Type B pancreatic cell (in vitro differentiated cells): ENCODE data around the gene SMARCE1. TPM values are rescaled to one million over a fixed set of nuclear protein-coding genes. Genes with fewer than 3 reads are reported as not detected.

ENCODE experiments used
- DNase-seq: peaks from one replicate; pipeline ENCODE4 v3.0.0; 2021; ENCODE audit warnings: mixed read lengths; ENCODE audit not compliant: unreplicated experiment; ENCODE audit errors: extremely low spot score
- H3K27ac Mint-ChIP-seq: 2 replicates; pipeline ENCODE4 v1.8.0; 2021; ENCODE audit warnings: mild to moderate bottlenecking, mixed read lengths
- H3K27me3 Mint-ChIP-seq: 2 replicates; pipeline ENCODE4 v1.8.0; 2021; ENCODE audit warnings: mixed read lengths
- H3K36me3 Mint-ChIP-seq: 2 replicates; pipeline ENCODE4 v1.8.0; 2021; ENCODE audit warnings: mixed read lengths
- H3K4me1 Mint-ChIP-seq: one replicate; pipeline ENCODE4 v1.8.0; 2021; ENCODE audit warnings: mixed read lengths; ENCODE audit not compliant: unreplicated experiment
- H3K4me3 Mint-ChIP-seq: 2 replicates; pipeline ENCODE4 v1.8.0; 2021; ENCODE audit warnings: mild to moderate bottlenecking, mixed read lengths
- H3K9me3 Mint-ChIP-seq: 2 replicates; pipeline ENCODE4 v1.8.0; 2021; ENCODE audit warnings: mixed read lengths
- total RNA-seq: library from RNA; stranded (reverse); gene quantifications from 2 replicates; pipeline ENCODE4 v1.2.1, GENCODE V29; 2021; ENCODE audit warnings: low replicate concordance
- TF ChIP-seq, protein P1 (sequence below): fragments of 200-600 bp; sonication (generic); conservative IDR thresholded peaks from 2 replicates; pipeline ENCODE4 v1.5.0; 2021; ENCODE audit warnings: antibody characterized with exemption, mild to moderate bottlenecking

SMARCE1 gene
- total RNA-seq, 1 donor from 2014 or later, result 171 TPM

DNA sequence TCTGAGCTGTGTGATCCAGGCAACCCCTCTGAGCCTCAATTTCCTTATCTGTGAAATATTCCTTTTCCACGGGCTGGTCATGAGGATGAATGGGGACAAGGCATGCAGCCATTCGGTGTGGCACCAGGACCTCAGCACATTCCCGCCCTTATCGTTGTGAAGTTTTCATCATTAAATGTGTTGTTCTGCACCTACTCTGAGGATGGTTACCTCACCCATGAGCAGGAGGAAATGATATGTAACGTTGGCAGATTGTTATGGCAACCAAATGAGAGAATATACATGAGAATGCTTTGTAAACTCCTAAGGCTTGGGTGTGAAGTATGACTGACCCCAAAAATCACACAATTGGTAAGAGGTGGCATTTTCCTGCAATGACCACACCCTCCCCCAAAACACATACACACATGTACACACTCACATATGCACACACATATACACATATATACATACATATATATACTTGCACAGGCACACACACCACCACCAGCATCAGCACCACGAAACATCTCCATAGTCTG lies 39.5 kb downstream of the SMARCE1 start:
- no peak for DNase-seq
- Mint-ChIP-seq H3K27ac (peak overlapping the region; percentile 51), H3K4me3 (no peak overlapping the region), H3K4me1 (no peaks in the 10 kb centered on the region), H3K9me3 (no peaks in the 10 kb centered on the region), H3K36me3 (no peaks in the 10 kb centered on the region), H3K27me3 (peaks cover 11% of the 10 kb centered on the region)
- TF ChIP-seq, protein P1, sequence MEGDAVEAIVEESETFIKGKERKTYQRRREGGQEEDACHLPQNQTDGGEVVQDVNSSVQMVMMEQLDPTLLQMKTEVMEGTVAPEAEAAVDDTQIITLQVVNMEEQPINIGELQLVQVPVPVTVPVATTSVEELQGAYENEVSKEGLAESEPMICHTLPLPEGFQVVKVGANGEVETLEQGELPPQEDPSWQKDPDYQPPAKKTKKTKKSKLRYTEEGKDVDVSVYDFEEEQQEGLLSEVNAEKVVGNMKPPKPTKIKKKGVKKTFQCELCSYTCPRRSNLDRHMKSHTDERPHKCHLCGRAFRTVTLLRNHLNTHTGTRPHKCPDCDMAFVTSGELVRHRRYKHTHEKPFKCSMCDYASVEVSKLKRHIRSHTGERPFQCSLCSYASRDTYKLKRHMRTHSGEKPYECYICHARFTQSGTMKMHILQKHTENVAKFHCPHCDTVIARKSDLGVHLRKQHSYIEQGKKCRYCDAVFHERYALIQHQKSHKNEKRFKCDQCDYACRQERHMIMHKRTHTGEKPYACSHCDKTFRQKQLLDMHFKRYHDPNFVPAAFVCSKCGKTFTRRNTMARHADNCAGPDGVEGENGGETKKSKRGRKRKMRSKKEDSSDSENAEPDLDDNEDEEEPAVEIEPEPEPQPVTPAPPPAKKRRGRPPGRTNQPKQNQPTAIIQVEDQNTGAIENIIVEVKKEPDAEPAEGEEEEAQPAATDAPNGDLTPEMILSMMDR, result no peak

DNA sequence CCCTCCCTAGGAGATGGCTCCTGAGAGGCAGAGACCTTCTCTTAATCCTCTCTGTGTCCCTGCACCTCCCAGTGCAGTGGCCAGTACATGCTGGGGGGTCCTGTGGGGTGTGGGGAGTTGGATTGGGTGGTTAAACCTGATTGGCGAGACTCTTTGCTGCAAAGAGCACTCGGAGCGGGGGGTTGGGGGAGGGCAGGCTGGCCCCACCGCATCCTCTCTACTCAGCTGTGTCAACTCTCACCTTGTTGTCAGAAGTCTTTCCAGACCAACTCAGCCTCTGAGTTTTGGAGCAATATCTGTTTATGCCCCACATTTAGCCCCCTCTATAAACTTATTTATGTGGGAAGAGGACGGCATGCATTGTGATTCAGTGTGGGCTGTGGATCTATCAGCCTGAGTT lies 40.0 kb downstream of the SMARCE1 start:
- no peaks in the 10 kb centered on the region for H3K4me1 Mint-ChIP-seq
- peaks cover 10% of the 10 kb centered on the region for H3K27me3 Mint-ChIP-seq
- no peaks in the 10 kb centered on the region for H3K9me3 Mint-ChIP-seq
- no peak overlapping the region for H3K4me3 Mint-ChIP-seq
- no peaks in the 10 kb centered on the region for H3K36me3 Mint-ChIP-seq
- no peak for DNase-seq
- TF ChIP-seq, protein P1, result no peak
- peak overlapping the region; percentile 46 for H3K27ac Mint-ChIP-seq

DNA sequence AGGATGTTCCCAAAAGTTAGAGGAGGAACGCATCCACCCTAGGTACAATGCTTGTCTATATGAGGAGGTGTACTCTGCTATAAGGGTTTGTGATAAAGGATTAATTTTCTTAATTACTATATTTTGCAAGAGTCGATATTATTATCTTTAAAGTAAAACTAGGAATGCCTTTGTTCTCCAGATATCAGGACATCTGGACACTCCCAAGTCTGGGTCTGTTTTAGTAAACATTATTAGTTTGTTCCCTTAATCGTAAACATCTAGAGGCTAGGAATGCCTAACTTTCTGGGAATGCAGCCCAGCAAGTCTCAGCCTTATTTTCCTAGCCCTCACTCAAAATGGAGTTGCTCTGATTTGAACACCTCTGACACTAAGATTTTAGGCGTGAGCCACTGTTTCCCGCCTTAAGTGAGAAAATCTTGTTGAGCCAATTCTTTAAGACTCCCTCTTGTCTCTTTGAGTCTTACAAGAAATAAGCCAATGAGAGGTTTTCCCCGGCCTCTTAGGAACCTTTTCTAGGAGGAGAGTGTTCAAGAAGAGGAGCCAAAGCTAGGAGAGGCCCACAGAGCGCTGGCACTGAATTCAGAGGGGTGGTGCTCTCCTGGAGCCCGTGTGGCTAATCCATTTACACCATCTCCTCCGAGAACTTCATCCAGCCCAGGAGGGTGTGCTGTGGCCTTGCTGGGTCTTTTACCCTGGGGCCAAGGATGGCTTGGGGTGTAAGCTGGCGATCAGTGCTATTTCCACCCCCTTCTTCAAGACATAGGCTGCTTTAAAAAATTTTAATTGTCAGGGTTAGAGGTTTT lies 40.9 kb downstream of the SMARCE1 start:
- Mint-ChIP-seq H3K36me3 (no peaks in the 10 kb centered on the region), H3K4me1 (no peaks in the 10 kb centered on the region)

DNA sequence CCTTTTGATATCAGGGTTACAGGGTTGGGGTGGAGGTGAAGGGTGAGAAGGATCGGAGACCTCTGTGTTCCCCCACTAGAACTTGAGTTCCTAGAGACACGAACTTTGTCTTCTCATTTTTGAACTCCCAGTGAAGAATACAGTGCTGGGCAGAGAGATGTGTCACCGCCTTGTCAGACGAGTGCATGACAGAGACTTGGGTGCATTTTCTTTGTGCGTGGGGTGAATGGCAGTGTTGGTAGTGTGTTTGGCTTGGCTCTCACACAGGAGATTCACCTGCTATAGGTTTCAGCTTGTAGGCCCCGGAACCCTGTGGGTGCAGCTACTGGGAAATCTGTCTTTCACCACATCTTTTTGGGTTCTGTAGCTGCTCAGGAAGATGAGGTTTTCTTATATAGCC lies 42.3 kb downstream of the SMARCE1 start:
- DNase-seq, result no peak
- H3K4me1 Mint-ChIP-seq, result no peaks in the 10 kb centered on the region
- H3K9me3 Mint-ChIP-seq, result no peaks in the 10 kb centered on the region
- TF ChIP-seq, protein P1, result no peak
- no peak overlapping the region for H3K4me3 Mint-ChIP-seq
- H3K27ac Mint-ChIP-seq, result no peak overlapping the region
- peaks cover 1% of the 10 kb centered on the region for H3K27me3 Mint-ChIP-seq
- no peaks in the 10 kb centered on the region for H3K36me3 Mint-ChIP-seq

More for the DNA sequence above, 40.9 kb downstream of the SMARCE1 start:
- no peak overlapping the region for H3K4me3 Mint-ChIP-seq
- no peak for DNase-seq
- peaks cover 5% of the 10 kb centered on the region for H3K27me3 Mint-ChIP-seq
- no peaks in the 10 kb centered on the region for H3K9me3 Mint-ChIP-seq
- peak overlapping the region; percentile 46 for H3K27ac Mint-ChIP-seq
- TF ChIP-seq, protein P1, result no peak

DNA sequence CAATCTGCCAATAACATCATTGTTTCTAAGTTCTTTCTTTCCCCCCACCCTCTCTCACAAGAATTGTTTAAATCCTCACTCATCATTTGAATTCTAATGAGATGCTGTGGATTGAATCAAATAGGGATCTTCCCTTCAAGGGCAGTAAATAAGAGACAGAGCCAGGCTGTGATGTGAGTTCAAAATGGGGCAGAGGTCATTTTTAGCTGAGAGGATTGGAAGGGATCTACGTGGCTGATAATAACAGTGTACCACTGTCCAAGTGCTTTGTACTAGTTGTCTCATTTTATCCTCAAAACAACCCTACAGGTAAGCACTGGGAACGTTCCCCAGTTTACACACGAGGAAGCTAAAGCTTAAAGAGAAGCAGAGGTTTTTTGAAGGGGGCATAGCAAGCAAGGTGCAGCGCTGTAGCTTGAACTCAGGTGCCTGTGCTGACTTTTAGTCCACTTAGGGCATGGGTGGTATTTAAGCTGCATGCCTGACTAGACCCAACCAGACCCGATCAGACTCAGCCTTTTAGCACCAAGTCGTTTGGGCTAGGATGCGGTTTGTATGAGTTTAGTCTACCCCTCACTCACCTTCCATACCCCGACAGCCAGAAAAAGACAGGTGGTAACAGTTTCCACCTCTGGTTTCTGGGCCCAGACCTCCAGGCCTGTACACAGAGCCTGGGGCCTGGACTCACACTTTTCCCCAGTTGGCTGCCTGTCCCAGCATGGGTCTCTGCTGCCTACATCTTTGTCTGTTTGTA lies 43.1 kb downstream of the SMARCE1 start:
- no peak overlapping the region for H3K27ac Mint-ChIP-seq

More for the DNA sequence above, 43.1 kb downstream of the SMARCE1 start:
- no peak for DNase-seq
- H3K27me3 Mint-ChIP-seq, result no peaks in the 10 kb centered on the region
- H3K4me3 Mint-ChIP-seq, result no peak overlapping the region
- no peaks in the 10 kb centered on the region for H3K36me3 Mint-ChIP-seq
- H3K9me3 Mint-ChIP-seq, result no peaks in the 10 kb centered on the region
- no peaks in the 10 kb centered on the region for H3K4me1 Mint-ChIP-seq
- TF ChIP-seq, protein P1, result no peak
